Raji (cell line): ENCODE data around the gene MCM3AP.

Experiments
- POLR2A ChIP-seq: IDR thresholded peaks from 2 replicates; pipeline ENCODE4 v1.6.1; 2011; ENCODE audit warnings: low read depth, low read length, control low read depth; ENCODE audit not compliant: insufficient read depth

The MCM3AP gene

DNA sequence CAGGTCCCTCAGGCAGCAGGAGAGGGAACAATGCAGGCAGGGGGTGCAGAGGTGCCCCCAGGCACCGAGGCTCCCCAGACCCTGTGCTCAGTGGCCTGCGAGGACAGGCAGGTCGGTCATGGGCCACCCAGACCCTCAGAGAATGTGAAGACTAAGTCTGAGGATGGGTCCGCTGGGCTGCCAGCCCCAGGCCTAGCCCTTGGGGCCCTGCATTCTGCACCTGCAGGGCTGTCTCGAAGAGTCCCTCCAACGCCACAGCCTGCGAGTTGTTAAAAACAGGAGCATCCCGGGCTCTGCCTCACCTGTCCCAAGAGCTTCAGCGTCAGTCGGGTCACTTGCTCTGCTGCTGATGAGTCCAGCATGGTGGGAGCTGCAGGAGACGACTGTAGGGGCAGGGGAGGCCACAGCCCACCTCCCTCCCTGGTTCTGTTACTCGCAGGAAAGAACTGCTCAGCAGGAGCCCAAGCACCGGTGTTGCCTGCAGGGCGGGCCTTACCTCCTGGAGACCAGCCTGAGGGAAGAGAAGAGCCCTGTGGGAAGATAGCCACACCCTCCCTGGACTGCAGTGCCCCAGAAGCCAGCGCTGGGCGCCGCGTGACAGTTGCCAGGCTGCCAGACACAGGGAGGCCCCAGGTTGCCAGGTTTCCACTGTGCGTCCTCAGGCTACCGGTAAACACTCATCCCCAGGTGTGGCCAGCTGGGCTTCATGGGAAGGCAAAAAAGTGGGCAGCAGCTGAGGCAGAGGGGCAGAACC lies 32.5 kb upstream of the MCM3AP start:
- 0 out of 2 replicates have a peak, but pooled peaks have one; percentile 17 for TF ChIP-seq POLR2A

DNA sequence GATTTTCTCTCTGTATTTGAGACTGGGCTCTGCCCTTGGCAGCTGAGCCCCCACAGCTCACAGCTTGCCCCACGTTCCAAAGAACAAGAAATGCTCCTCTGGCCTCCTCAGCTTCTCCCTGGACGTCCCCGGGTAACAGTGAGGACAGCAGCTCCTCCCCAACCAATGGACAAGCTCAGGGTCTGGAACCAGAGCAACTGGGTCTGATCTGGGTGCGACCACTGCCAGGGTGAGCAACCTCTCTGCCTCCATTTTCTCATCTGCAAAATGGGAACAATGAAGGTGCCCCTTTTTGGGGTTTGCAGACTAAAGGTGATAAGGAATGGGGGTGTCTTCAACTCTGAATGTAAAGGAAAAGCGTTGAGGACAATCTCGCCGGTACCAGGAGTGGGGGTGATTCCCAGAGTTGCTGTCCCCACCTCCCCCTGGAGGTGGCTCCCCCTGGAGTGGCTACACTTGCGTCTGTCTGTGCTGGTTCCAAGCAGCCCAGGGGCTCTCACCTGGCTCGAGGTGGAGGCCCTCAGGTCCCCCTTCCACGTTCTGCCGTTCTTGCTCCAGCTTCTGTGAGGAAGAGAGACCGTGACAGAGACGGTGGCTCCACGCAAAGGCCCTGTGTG lies 31.4 kb upstream of the MCM3AP start:
- no peak for TF ChIP-seq POLR2A

DNA sequence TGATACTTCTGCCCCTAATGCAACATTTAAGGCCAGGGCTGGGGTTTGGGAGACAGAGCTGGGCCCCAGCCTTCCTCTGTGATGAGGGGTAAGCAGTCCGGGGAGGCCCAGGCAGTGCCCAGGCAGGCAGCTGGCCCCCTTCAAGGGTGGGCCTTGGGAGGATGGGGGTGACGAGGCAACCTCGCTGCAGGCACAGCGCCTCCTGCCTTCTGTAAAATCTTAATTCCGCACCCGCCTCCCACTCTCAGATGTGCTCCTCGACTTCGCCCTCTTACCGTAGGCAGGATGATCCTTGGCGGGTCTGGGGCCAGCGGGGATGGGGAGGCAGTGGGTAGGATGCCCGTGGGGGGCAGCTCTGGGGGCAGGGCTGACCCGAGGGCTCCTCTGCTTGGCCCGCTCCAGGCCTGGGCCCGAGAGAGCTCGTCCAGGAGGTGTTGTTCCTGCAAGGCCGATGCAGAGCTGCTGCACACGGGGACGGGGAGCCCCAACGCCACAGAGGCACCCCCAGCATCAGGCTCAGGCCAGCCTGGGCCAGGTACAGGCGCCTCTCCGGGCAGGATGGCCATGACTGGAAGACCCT lies 29.1 kb upstream of the MCM3AP start:
- TF ChIP-seq POLR2A = no peak

DNA sequence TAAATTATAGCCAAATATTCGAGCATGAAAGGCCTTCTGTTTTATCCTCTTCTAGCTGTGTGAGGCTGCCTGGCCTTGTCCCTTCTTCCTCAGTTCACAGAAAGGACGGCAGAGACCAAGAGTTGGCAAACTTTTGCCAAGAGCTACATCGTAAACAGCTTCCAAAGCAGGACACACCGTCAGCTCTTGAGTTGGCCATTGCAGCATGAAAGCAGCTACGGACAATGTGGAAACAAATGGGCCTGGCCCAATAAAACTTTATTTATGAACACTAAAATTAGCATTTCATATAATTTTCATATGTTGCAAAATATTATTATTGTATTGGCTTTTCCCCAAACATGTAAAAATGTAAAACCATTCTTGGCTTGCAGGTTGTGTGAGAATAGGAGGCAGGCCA lies 27.5 kb upstream of the MCM3AP start:
- no peak for TF ChIP-seq POLR2A

DNA sequence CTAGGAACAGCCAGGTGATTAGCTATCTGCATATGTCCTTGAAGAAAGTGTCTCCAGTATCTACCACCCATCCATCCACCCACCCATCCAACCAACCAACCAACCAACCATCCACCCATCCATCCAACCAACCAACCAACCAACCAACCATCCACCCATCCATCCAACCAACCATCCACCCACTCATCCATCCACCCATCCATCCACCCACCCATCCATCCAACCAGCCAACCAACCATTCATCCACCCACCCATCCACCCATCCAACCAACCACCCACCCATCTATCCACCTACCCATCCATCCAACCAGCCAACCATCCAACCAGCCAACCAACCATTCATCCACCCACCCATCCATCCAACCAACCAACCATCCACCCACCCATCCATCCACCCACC lies 26.2 kb upstream of the MCM3AP start:
- TF ChIP-seq POLR2A = no peak

DNA sequence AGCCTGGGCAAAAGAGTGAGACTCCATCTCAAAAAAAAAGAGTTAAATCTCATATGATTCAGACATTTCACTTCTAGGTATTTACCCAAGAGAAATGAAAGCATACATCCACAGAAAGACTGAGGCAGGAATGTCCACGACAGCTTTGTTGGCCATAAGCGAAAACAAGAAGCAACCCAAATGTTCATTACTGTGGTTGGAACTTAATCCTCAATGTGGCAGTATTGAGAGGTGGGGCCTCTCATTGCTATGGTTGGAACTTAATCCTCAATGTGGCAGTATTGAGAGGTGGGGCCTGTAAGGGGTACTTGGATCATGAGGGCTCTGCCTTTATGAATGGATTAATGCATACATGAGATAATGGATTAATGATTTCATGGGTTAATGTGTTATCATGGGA lies 23.0 kb upstream of the MCM3AP start:
- no peak for TF ChIP-seq POLR2A

DNA sequence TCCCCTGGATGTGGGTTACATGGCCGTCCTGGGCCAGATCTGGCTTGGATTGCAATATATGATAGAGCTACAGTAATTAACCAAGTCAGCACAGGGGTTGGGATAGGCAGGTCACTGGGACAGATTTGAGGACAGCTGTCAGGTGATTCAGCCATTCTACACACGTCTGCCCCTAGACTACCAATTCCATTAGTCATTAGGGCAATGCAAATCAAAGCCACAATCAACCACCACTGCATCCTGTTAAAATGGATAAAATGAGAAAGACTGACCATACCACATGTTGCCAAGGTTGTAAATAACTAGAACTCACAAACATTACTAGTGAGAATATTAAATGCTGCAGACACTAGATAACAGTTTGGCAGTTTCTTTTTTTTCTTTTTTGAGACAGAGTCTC lies 22.2 kb upstream of the MCM3AP start:
- TF ChIP-seq POLR2A = no peak

DNA sequence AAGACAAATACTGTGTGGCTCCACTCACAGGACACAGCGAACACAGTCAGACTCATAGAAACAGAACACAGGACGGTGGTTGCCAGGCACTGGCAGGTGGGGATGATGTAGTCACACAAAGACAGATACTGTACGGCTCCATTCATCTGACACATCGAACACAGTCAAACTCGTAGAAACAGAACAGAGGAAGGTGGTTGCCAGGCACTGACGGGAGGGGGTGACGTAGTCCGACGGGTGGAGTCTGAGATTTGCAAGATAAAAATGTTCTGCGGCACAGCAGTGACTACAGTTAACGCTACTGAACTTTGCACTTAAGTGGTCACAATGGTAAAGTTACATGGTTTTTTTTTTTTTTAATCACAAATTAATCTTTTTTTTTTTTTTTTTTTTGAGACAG lies 19.5 kb upstream of the MCM3AP start:
- TF ChIP-seq POLR2A = no peak

DNA sequence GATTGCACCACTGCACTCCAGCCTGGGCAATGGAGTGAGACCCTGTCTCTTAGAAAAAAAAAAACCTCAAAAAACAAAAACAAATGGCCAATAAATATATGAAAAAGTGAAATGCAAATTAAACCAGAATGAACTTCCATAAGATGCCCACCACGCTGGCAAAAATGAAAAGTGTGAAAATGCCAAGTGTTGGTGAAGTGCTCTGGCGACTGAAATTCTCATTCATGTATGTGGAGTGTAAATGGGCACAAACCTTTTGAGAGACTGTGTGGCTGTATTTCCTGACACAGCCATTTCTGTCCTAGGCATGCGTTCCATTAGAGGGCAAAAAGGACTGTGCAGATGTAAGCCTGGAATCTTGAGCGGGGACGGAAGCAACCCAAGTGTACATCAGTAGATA lies 19.0 kb upstream of the MCM3AP start:
- no peak for TF ChIP-seq POLR2A

DNA sequence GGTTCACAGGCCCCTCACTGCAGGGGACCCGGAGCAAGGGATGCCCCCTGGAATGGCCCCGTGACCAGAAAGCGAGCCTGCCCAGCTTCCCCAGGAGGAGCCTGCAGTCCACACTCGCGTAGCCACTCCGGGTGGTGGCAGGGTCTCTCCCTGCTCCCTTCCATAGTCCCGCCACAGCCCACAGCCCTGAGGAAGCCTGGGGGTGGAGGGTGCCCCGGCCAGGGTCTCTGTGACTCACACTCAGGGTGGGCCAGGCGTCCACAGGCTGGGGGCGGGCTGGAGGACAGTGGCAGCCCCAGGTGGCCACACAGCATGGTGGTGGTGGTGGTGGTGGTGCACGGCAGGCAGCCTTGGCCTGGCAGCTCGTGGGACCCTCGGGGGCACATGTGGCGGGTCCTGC lies 16.3 kb upstream of the MCM3AP start:
- no peak for TF ChIP-seq POLR2A

DNA sequence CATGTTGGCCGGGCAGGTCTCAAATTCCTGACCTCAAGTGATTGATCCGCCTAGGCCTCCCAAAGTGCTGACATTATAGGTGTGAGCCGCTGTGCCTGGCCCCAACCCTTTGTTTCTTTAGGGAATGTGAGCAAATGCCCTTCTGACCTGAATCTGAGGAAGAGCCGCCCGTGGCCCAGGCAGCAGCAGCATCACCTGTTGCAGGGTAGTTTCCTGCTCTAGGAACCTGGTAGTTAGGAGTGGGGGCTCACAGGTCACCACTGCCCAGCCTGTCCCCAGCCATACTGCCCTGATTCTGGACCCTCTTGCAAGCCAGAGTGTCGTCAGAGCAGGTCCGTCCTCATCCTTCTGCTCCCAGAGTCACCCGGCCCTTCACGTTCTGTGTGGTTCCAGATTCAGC lies 13.8 kb upstream of the MCM3AP start:
- TF ChIP-seq POLR2A = no peak

DNA sequence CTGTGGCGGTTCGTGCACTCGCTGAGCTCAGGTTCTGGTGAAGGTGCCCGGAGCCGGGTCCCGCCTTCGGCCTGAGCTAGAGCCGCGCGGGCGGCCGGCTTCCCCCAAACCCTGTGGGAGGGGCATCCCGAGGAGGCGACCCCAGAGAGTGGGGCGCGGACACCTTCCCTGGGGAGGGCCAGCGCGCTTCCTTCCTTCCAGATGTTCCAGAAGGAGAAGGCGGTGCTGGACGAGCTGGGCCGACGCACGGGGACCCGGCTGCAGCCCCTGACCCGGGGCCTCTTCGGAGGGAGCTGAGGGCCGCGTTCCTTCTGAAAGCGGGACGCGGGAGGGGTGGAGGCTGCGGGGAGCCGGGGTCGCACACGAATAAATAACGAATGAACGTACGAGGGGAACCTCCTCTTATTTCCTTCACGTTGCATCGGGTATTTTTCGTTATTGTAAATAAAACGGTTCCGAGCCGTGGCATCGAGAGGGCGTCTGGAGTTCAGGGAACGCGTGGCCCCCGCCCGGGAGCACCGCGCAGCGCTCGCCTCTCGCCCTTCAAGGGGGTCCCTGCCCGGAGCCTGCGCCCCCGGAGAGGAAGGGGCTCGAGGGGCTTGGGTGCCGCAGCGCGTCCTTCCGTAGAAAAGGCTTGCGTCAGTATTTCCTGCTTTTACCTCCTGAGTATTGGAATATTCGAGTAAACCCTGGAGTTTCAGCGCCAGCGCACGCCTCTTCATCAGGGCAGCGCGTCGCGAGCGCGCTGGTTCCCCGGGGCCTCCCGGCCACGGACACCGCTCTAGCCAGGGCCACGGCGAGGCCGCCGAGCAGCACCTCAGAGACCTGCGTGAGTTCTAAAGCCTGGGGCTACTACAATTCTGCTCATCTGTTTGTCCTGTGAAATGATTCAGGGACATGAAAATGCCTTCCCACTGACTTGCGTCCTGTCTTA lies 12.2 kb upstream of the MCM3AP start:
- TF ChIP-seq POLR2A = no peak

DNA sequence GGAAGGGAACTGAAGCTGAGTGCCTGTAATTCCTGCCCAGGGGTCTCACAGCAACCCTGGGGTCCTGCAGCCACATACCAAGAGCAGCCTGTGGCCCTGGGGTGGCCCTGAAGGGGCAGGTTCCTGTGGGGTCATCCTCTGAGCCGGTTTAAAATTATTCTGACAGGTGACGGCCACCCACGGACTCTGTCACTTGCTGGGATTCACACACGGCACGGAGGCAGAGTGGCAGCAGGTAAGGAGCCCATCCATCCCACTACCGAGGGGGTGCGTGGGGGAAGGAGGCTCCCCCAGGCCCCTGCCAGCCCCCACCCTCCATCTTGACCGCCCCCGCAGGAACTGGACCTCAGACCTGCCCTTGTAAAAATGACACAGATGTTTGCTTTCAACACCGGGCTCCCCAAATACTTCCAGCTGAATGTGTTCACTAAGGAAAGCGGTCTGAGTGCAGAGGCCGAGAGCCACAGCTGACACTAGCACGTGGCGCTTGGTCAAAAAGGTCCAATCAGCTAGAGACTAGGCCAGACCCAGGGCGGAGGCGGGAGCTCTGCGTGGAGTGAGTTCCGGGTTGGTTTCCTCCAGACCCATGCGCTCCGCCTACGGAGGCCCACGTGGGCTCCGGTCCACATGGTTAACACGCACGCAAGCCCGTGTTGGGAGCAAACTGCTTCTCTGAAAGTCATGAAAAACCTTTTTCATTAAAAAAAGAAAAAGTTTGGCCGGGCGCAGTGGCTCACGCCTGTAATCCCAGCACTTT lies 10.8 kb upstream of the MCM3AP start:
- no peak for TF ChIP-seq POLR2A

DNA sequence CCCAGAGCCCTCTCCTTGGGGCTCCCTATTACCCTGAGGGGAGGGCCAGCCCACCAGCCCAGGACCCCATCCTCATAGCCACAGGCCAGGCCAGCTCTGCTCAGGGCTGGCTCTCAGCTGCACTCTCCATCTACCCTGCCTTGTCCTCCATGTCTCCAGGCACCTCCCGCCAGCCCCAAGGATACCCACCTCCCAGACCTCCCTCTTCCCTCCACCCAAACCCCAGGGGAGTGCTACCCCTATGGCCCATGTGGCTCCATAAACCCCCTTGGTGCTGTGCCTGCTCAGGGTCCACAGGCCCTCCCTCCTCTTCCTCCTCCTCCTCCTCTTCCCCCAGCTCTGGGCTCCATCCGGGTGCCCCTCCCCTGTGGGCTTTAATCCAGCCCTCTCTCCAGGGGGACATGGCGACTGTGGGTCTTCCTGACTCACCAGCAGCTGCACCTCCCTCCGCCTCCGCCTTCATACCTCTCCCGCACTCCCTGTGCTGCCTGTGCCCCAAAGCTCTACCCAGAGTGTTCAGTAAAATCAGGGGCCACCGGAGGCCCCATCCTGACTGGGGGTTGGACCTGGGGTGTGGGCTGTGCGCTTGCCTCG lies 9.9 kb upstream of the MCM3AP start:
- TF ChIP-seq POLR2A = no peak
